ENCODE measurements around the gene ZFP91. TPM values are rescaled to one million over a fixed set of nuclear protein-coding genes. Genes with fewer than 3 reads are reported as not detected.

Gene ZFP91
- total and polyA plus RNA-seq, 9 of the 15 experiments (the other 6 are each of a cell fraction or from before 2014, with no cell fraction given), result 17.6 to 58.3 (median 34.0) TPM

DNA sequence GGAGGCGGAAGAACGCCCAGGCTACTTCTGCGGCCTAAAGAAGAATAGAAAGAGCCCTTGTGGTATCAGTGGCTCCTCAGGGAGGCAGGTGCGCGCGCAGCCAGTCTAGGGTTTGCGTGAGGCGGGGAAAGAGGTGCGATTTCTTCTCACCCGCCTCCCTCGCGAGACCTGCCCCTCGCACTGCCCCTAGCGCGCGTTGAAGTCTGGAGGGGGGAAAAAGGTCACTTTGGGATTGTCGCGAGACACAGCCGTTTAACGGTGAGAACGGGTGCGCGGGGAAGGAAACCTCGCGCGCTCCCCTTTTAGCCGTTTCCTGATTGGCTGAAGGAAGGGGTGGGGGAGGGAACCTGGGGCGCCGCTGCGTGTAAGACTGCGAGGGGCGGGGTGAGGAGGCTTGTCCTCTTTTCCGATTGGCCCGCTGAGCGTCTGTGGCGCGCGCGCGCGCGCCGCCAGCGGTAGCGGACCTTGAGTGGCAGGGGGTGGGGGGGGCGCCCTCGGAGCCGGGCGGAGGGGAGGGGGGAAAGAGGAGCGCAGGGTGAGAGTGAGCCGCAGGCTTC lies at the start of gene ZFP91 (continued):
- TF ChIP-seq, protein P1, sequence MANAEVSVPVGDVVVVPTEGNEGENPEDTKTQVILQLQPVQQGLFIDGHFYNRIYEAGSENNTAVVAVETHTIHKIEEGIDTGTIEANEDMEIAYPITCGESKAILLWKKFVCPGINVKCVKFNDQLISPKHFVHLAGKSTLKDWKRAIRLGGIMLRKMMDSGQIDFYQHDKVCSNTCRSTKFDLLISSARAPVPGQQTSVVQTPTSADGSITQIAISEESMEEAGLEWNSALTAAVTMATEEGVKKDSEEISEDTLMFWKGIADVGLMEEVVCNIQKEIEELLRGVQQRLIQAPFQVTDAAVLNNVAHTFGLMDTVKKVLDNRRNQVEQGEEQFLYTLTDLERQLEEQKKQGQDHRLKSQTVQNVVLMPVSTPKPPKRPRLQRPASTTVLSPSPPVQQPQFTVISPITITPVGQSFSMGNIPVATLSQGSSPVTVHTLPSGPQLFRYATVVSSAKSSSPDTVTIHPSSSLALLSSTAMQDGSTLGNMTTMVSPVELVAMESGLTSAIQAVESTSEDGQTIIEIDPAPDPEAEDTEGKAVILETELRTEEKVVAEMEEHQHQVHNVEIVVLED (CRISPR knock-in tag; IDR thresholded peaks at IDR 0.05), result peak; percentile 52
- TF ChIP-seq SMARCA5 (IDR thresholded peaks at IDR 0.05) (0 out of 2 replicates have a peak, but pooled peaks have one; percentile 16), THRAP3 (IDR thresholded peaks at IDR 0.05; ENCODE audit: borderline replicate concordance) (no peak), TBP (optimal IDR thresholded peaks at IDR 0.05; ENCODE audit: low read depth, low read length) (peak; percentile 75), ETS2 (tag; IDR thresholded peaks at IDR 0.05; ENCODE audit: borderline replicate concordance, poor library complexity, severe bottlenecking) (no peak), ARHGAP35 (IDR thresholded peaks at IDR 0.05; ENCODE audit: partially characterized antibody) (peak; percentile 92), TGIF2 (CRISPR knock-in tag; IDR thresholded peaks at IDR 0.05) (no peak), SMAD3 (CRISPR knock-in tag; conservative IDR thresholded peaks at IDR 0.05) (0 out of 2 replicates have a peak, but pooled peaks have one; percentile 31), POU5F1 (IDR thresholded peaks at IDR 0.05; ENCODE audit: borderline replicate concordance, low read depth, low read length, partially characterized antibody) (no peak), TAL1 (IDR thresholded peaks at IDR 0.05) (no peak), SP2 (IDR thresholded peaks at IDR 0.05; ENCODE audit: extremely low read depth, low read depth, low read length, poor library complexity, severe bottlenecking) (peak; percentile 42), ZNF785 (CRISPR knock-in tag; IDR thresholded peaks at IDR 0.05) (no peak), SMARCA4 (IDR thresholded peaks at IDR 0.05) (no peak), POLR2AphosphoS5 (IDR thresholded peaks at IDR 0.05; ENCODE audit: control insufficient read depth, insufficient read depth, low read depth, low read length) (peak; percentile 69)
- TF ChIP-seq, protein P2, sequence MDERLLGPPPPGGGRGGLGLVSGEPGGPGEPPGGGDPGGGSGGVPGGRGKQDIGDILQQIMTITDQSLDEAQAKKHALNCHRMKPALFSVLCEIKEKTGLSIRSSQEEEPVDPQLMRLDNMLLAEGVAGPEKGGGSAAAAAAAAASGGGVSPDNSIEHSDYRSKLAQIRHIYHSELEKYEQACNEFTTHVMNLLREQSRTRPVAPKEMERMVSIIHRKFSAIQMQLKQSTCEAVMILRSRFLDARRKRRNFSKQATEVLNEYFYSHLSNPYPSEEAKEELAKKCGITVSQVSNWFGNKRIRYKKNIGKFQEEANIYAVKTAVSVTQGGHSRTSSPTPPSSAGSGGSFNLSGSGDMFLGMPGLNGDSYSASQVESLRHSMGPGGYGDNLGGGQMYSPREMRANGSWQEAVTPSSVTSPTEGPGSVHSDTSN (CRISPR knock-in tag; IDR thresholded peaks at IDR 0.05; ENCODE audit: low read depth), result peak; percentile 59
- TF ChIP-seq, protein P2 (tag; conservative IDR thresholded peaks at IDR 0.05; ENCODE audit: low read depth), result peak; percentile 26; the same call in 1 of the 2 replicates
- TF ChIP-seq, protein P3, sequence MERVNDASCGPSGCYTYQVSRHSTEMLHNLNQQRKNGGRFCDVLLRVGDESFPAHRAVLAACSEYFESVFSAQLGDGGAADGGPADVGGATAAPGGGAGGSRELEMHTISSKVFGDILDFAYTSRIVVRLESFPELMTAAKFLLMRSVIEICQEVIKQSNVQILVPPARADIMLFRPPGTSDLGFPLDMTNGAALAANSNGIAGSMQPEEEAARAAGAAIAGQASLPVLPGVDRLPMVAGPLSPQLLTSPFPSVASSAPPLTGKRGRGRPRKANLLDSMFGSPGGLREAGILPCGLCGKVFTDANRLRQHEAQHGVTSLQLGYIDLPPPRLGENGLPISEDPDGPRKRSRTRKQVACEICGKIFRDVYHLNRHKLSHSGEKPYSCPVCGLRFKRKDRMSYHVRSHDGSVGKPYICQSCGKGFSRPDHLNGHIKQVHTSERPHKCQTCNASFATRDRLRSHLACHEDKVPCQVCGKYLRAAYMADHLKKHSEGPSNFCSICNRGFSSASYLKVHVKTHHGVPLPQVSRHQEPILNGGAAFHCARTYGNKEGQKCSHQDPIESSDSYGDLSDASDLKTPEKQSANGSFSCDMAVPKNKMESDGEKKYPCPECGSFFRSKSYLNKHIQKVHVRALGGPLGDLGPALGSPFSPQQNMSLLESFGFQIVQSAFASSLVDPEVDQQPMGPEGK (CRISPR knock-in tag; IDR thresholded peaks at IDR 0.05; ENCODE audit: borderline replicate concordance), result peak; percentile 79
- TF ChIP-seq, protein P4, sequence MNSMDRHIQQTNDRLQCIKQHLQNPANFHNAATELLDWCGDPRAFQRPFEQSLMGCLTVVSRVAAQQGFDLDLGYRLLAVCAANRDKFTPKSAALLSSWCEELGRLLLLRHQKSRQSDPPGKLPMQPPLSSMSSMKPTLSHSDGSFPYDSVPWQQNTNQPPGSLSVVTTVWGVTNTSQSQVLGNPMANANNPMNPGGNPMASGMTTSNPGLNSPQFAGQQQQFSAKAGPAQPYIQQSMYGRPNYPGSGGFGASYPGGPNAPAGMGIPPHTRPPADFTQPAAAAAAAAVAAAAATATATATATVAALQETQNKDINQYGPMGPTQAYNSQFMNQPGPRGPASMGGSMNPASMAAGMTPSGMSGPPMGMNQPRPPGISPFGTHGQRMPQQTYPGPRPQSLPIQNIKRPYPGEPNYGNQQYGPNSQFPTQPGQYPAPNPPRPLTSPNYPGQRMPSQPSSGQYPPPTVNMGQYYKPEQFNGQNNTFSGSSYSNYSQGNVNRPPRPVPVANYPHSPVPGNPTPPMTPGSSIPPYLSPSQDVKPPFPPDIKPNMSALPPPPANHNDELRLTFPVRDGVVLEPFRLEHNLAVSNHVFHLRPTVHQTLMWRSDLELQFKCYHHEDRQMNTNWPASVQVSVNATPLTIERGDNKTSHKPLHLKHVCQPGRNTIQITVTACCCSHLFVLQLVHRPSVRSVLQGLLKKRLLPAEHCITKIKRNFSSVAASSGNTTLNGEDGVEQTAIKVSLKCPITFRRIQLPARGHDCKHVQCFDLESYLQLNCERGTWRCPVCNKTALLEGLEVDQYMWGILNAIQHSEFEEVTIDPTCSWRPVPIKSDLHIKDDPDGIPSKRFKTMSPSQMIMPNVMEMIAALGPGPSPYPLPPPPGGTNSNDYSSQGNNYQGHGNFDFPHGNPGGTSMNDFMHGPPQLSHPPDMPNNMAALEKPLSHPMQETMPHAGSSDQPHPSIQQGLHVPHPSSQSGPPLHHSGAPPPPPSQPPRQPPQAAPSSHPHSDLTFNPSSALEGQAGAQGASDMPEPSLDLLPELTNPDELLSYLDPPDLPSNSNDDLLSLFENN (IDR thresholded peaks at IDR 0.05; ENCODE audit: low read depth in 2 of 2, low read length in 2 of 2), result no peak

Data from K562 (cell line).